ENCODE data around the gene ABCA8.

DNA sequence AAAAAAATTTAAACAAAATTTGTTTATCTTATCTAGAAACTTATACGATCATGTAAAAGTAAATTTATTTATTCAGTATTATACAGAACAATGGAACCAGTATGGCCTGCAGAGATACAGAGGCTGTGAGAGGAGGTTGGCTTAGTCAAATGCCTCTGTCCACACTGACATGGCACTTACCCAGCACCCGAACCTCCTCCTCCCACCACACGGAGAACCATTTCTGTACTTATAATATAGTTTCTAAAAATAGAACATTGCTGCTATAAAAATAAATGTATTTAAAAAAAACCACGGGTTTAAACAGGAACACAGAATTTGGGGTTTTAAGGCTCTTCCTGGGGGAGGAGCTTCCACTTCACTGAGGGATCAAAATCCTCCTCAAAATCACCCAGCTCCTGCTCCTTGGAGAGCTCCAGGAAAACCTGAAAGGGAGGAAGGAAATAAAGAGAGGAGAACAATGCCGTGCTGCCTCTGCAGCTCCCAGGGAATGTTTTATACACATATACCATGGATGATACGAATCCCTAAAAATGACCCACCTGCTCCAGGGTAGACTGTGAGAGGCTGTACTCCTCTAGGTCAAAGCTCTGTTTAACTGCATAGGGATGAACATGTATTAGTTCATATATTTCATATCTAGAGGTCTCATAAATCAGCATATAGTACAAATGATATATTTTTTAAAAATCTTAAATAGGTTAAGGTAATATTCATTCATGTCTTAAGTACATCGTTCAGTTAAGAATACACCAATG, 87.3 kb downstream of the ABCA8 start:
- TF ChIP-seq CTCF (IDR thresholded peaks at IDR 0.05; ENCODE audit: low read depth, low read length, poor library complexity, severe bottlenecking) = no peak
- TF ChIP-seq EZH2phosphoT487 (IDR thresholded peaks at IDR 0.05; ENCODE audit: borderline replicate concordance, low read length) = no peak
